Measurements from ENCODE around the gene LGR6.
"Not testable (repeated sequence)": the region's sequence is repeated elsewhere in the genome, so short reads cannot be mapped to it uniquely, and the experiment has no call there.

LGR6 gene

DNA sequence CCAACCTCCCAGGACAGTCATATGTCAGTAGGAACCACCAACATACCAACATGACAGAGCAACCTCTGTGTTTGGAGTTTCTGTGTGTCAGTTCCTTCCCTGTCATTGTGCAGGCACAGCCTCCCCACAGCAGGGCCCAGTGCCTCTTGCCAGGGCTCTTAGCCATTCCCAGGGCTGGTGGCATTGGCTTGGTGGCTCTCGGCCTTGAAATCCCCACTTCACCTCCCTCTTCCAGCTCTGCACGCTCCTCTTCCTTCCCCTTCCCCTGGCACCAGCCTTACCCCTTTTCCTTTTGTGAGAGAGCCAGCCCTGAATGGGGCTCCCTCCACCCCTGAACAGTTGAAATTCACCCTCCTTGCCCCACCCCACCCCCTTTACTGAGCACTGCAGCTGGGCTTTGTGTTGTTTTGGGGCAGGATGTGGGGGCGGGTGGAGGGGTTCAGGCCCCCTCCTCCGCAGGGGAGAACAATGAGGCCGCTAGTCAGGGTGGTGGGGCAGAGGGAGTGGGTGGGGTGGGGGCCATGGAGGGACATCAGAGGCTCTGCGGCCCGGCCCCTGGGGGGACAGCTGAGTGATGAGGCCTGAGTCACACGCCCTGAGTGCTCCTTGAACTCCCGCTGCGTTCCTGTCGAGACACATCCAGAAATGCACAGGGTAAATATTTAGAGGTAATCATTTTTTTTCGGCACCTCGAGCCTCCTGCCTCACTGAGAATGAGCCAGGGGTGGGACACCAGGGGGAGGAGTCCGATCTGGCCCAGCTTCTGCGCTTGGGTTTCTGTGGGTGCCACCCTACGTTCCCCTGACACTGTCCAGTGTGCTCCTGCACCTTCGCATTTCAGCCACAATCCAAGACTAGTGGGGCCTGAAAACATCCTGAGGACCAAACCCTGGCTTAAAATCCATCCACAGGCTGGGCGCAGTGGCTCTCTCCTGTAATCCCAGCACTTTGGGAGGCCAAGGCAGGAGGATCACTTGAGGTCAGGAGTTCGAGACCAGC, 28.6 kb downstream of the LGR6 start:
- no peak for DNase-seq (ENCODE audit: low read depth)

DNA sequence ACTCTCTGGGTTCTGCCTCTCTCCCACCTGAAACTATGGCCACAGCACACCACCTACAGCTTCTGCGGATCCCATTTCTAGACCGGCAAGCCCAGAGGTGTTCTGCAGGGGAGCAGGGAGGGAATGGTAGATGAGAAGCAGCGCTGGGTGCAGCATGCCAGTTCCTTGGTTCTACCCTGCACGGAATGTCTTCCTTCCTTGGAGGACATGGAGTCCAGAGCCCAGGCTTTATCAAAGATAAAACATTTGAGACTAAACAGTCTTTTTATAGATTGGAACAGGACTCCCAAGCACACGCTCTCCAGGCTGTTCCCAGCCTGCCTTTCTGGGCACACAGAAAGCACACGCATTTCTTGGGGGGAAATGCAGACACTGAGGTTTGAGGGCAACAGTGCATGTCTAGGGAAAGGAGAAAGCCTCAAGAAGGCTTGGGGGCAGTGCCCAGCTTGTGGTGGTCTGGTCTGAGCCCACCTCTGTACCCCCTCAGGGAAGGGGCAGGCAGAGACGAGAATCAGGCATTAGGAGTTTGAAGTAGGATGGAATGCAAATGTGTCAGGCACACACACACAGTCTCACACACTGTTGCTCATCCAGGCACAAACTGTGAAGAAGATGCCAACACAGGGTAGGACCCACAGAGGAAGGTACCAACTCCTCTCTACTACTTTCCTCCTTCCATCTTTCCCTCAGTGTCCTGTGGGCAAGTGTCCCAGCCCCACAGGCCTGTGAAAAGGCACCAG, 29.7 kb downstream of the LGR6 start:
- no peak for DNase-seq (ENCODE audit: low read depth)

DNA sequence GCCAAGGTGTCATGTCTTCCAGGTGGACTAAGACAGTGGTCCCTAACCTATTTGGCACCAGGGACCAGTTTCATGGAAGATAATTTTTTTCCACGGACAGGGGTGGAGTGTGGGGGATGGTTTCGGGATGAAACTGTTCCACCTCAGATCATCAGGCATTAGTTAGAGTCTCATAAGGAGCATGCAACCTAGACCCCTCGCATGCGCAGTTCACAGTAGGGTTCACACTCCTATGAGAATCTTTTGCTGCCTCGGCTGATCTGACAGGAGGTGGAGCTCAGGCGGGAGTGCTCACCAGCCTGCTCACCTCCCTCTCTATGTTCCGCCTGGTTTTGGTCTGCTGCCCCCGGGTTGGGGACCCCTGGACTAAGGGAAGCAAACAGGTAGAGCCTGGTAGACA, 30.9 kb downstream of the LGR6 start:
- no peak for DNase-seq (ENCODE audit: low read depth)

DNA sequence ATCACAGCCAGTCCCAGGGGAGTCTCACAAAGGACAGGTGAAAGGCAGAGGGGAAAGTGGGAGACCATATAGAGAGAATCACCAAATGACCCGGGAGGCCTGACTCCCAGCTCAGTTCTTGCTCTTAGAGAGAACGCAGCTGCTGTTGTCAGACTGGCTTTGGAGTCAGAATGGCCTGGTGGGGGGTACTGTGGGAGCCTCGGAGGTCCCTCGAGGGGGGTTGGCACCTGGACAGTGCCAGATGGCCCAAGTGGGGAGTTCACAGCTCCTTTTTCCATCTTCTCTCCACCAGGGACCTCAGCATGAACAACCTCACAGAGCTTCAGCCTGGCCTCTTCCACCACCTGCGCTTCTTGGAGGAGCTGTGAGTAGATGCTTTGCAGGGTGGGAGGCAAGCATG, 31.5 kb downstream of the LGR6 start:
- no peak for DNase-seq (ENCODE audit: low read depth)

DNA sequence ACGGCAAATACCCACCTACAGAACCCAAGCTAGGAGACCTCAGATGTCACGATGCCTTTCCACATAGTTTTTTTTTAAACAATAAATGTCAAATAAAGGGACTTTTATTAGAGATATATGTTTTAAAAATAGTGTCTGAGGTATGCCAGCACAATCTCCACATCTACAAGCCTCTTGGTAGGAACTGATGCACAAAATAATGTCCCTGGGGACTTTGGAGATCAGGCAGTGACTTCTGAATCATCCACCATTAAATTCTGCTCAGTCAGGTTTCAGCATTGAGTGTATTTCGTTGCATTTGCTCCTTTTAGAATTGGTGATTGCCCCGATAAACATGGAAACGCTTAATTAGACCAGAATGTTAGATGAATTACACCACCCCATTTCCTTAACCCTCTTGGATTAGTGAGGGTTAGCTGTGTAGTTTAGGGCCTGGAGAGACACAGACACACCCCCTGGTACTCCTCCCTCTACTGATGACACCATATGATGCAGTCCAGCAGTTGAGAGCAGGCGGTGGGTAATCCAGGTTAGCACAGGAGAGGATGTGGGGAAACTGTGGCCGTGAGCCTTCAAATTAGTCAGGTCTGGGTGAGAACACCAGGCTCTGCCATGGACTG, 33.6 kb downstream of the LGR6 start:
- DNase-seq (ENCODE audit: low read depth) = no peak

DNA sequence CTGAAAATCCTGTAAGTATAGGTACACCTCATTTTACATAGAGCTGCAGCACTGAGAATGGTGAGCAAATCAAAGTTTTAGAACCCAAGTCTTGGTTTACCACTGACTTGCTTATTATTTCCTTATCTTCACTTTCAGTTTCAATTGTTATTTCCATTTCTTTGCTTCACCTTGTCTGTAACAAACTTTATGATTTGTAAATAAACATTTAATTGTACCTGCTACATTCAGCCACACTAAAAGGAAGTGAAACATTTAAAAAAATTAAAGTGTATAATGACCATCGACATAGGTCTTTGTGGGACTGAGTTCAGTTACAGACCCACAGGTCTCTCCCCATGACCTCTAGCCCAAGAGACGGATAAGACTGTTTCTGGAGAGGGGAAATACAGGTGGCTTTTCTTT, 34.4 kb downstream of the LGR6 start:
- DNase-seq (ENCODE audit: low read depth) = no peak

DNA sequence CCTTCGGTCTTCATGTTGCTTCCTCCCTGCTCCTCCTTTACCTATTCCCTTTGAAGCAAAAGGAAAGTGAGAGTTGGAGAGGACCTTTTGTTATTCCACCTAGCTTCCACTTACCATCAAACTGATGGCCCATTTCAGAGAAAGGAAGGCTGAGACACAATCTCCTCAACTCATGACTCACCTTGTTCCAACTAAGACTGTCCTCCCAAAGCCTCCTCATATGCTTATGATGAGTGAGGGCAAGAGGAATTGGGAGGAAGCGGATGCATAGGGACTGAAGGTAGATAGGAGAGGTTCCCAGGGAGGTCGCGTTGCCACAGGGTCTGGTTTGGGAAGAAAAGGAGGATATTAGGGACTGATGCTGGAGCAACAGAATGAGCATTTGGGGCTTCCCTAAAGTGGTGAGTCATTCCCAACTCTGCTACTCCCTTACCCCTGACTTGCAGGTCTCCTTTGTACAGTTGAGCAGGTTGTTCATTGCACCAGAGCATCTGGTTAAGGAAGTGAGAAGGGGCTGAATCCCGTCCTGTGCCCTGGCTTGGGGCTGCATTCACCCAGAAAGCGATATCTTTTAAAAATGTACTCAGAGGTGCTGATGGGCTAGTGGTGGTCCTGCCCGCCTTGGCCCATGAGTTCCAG, 35.0 kb downstream of the LGR6 start:
- DNase-seq (ENCODE audit: low read depth) = no peak

DNA sequence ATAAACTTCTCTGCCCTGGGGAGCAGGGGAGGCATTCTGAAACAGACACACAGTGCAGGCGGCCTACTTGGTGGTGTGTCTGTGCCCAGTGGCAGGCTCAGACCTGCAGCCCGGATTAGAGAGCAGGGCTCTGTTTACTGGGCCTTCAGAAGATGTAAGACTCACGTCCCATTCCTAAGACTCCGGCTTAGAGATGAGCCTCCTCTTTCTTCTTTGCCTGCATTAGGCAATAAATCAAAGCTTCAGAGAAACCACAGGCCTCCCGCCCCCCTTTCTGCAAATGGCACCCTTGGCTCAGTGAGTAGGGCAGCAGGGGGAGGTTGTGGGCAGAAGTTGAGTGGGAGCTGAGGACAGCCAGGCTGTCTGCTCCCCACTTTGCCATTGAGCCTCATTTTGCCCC, 35.8 kb downstream of the LGR6 start:
- DNase-seq (ENCODE audit: low read depth) = no peak

DNA sequence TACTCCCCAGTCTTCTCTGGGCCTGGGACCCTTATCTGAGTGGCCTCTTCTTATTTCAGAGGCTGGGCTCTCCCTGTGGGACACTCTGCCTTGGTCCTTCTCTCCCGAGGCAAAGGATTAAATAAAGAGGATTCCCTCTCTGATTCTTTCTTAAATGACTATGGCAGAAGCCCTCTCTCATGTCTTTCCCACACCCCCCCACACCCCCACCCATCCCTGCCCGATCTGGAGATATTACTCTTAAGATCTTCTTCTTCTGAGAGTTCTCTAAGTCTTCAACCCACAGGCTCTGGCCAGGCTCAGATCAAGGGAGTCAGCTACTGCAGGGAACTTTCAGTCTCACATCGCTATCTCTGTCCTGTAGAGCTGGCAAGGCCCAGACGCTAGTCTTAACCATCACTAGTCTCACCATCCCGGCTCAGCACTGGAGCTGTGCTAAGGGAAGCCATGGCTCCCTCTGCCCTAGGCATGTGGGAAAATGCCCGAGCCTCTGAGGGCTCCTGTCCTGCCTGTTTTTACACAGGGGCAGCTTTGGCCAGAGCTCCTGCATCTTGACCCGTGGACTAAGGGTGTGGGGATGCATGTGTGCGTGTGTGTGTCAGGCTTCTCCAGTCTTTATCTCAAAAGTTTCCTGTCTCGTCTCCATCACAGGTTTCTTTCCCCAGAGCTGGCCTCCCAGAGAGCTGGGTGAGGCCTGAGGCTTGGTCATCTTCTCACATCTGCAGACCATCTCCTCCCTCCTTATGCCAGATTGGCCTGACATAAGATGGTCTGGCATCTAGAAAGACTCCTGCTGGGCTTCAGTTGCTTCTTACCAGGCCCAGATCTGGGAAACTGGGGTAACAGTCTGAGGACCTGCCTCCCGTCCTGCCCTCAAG, 36.7 kb downstream of the LGR6 start:
- DNase-seq (ENCODE audit: low read depth) = no peak

DNA sequence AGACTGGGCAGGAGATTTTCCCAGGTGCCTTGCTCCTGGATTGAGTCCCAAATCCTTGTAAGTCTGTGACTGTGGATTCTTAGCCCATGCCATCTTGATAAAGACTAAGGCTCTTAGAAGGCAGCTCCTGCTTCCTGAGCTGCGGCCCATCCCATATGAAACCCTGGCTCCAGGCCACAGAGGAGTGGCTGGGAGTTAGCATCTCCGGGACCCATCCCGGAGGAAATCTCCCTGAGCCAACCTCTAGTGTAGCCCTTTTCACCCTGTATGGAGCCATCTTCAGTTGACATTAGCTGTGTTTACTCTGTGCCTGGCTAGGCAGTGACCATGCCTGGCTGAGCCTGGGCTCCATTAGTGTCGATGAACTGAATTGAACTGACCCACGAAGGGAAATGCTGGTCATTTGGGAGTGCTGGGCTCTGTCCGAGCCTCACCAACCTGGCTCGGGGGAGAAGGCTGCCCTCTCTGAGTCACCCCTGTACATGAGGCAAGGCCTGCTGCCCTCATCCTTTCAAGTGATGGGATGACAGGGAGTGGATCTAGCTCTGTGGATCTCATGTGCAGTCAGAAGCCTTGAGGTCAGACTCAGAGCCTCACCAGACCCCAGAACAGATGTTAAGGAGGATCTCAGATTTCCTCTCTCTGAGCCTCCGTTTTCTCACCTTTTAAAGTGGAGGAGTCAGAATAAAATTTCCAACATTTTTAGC, 37.5 kb downstream of the LGR6 start:
- no peak for DNase-seq (ENCODE audit: low read depth)

DNA sequence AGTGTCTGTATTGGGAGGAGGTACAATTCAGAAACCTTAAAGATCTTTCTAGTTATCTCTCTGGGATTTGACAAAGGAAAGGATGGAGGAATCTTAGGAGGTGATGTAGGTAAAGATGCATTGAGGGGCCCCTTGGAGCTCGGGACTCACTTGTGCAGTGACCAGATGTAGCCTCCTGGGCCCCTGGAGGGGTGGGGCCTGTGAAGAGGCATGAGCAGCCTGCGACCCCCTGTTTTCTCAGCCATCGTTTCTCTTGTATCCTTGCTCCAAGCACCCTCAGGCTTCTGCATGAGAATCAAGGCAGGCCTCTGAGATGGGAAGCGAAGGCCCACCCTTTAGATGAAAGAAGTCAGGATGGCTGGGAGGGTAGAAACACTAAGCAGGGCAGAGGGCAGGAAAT, 39.6 kb downstream of the LGR6 start:
- no peak for DNase-seq (ENCODE audit: low read depth)

DNA sequence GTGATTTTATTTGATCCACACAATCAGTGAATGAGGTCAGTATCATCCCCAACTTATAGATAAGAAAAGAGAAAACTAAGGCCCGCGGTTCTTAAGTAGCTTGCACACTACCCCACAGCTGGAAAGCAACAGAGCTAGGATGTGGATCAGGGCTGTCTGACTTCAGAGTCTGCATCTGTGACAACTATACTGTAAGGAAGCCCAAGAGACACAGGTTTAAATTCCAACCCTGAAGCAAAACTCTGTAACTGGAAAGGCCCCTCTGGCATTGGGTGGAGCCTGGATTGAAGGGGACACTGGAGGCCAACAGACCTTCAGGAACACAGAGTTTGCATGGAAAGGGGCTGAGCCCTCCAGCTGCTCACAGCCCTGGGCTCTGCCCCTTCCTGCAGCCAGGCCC, 40.2 kb downstream of the LGR6 start:
- no peak for DNase-seq (ENCODE audit: low read depth)

DNA sequence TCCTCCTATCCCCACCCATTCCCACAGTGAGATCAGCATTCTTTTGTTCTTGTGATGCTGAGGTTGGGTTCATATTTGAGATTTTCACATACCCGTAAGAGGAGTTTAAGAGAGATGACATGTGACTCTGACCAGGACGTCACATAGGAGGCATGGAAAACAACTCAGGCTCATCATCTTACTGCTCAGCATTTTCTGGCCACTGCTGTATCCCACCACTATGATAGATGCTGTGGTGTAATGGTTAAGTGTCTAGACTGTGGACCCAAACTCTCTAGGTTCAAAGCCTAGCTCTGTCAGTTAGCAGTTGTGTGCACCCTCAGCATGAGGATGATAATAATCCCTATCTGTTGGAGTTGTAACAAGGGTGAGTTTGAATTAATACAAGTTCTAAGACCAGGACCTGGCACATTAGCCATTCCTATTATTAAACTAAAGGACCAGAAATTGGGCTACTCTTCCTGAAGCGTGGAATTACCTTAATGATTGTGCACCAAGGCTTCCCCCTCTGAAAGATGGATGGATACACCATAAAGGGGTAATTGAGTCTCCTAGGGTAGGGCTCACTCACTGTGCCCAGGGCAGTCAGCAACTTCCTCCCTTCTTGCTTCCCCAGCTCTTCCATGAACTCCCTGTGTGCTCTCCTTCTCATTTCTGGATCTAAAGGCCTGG, 40.9 kb downstream of the LGR6 start:
- no peak for DNase-seq (ENCODE audit: low read depth)

DNA sequence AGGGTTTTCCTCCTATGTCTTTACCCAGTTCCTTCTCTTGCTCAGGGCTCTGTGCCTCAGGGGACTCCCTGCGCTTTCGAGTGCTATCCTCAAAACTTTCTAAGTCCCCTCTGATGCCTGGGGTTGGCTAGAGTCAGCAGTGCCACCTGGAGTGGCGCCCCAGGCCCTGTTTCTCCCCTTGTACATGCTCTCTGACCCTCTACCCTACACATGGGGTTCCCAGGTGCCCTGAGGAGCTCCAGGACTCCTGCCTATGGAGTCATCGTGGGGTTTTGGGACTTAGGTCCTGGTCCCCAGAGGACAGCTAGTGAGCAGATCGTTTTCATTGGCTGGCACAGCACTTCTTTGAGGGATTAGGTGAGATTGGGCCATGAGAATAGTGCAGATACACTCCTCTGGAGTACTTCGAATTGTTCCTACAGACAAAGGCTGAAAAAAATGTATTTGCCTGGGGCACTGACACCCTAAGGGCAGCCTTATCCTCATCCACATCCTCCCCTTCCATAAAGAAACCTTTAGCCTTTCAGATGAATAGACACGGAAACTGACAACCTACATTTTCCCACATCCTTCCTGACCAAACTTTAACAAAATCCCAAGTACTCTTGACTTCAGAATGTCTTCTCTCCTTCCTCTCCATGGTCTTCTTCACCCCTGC, 41.5 kb downstream of the LGR6 start:
- no peak for DNase-seq (ENCODE audit: low read depth)

DNA sequence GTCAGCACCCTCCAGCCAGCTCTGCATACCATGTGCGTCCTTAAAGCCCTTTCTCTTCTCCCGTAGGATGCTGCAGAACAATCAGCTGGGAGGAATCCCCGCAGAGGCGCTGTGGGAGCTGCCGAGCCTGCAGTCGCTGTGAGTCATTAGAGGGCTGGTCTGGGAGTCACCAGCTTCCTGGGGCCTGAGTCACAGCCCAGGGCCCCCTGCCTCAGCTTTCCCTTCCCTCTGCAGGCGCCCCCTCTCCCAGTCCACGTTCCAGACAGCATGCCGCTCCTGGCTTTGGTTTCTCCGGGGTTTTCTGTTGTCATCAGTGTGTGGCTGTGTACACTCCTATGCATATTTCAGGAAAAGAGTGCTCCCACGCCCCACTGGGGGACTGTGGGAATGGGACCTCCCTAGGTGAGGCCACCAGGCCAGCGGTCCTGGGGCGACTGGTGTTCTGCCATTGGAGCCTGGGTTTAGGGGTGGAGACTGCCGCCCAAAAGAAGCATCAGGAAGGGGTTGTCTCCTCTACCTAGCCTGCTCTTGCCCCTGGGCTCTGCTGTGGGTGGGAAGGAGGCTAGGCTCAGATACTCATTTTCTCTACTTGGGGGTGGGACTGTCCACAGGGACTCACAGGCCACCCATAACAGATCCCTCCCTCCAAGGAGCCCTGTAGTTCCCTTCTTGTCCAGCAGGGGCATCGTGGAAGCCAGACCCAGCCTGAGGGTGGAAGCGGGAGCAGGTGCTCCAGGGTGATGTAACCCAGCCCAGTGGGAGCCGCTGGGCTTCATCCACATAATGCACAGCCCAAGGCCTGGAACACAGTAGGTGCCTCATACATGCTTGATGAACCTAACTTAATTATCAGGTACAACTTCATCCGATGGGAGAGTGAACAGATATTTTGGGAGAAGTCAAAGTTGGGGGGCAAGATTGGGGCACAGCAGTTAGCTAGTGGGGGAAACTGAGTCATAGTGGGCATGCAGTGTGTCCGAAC, 42.5 kb downstream of the LGR6 start:
- peak; percentile 51 for DNase-seq (ENCODE audit: low read depth)

DNA sequence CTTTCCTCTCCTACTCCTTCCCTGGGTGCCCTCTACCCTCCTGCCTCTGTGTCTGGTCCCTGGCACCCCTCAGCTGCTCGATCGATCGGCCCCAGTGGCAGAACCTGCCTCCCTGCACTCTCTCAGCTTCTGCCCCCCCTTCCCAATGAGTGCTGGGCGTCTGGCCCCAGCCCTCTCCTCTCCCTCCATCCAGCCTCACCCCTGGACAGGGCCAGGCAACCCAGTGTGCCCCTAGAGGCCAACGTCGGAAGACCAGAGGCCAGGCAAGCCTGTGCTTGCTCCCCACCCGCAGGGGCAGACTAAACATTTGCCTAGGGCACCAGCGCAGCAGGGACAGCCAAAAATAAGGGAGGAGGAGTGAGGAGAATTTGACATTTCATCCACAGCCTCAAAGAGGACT, 43.5 kb downstream of the LGR6 start:
- DNase-seq (ENCODE audit: low read depth) = no peak

DNA sequence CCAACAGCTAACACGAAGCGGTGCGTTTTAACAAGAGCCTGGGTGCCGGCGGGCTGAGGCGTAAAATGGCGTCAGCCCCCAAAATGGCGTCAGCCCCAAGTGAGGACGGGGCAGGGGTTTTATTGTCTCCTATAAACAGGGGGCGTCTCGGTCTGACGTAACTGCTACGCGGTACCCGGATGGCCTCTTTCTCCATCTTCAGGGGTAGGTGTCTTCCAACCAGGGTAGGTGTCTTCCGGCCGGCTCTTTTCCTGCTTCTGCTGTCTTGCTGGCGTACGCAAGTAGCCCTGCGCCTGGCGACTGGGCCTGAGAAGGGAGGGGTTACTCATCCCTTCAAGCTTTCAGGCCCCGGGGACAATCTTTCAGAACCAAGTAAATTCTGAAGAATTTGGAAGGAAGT, 45.3 kb downstream of the LGR6 start:
- no peak for DNase-seq (ENCODE audit: low read depth)

DNA sequence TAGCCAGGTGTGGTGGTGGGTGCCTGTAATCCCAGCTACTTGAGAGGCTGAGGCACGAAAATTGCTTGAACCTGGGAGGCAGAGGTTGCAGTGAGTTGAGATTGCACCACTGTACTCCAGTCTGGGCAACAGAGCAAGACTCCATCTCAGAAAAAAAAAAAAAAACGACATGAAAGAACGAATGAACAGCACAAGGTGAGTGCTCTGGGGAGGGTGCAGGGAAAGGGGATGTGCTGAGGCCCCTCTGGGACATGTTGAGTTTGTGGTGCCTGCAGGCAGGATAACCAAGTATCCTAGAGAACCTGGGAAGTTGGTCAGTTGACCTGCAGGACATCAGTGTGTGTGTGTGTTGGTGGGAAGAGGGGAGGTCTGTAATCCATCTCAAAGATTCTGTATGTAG, 46.6 kb downstream of the LGR6 start:
- DNase-seq (ENCODE audit: low read depth) = not testable (repeated sequence)

Data from activated gamma-delta T cell treated with anti-CD3 and anti-CD28 coated beads, Interleukin-2, amount 50 U/mL, for 16 hours (primary cell).